Nucleus accumbens (tissue), 56 donors: Measurements from ENCODE around the gene ZNF891.

Source experiments
- DNase-seq, 56 donors: peaks; one replicate each; lab custom pipeline; 2025; lab: John Stamatoyannopoulos, UW

ZNF891 gene

DNA sequence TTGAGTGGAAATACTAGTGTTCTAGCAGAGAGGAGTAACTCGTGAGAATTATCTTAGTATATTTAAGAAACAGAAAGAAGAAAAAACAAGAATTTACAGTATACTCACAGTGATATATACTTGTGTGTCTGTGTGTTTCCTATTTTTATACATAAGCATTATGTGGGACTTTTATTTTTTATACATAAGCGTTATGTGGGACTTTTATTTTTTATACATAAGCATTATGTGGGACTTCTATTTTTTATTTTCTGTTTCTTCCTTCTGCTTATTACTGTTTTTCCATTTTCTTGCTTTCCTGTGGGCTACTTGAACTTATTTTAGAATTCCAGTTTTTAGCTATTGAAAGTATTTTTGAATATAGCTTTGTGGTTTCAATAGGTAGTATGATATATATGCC is 56.2 kb downstream of the ZNF891 start:
- no peak for DNase-seq

DNA sequence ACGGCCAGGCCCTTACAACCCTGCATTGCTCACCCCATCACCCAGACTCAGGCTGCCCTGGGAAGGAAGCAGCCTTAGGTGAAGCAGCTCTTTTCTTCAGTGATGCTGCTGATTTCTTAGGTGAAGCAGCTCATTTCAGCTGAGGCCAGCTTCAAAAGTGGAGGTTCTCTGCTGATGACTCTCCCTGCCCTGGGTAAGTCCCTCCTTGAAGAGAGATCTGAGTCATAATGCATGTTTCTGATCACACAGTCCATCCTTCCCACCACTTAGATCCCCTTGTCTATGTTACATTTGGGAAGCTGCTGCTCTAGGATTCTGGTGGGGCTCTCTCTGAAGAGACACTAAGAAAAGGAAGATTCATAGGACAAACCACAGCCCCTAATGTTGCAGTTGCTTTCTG is 66.5 kb downstream of the ZNF891 start:
- no peak for DNase-seq

DNA sequence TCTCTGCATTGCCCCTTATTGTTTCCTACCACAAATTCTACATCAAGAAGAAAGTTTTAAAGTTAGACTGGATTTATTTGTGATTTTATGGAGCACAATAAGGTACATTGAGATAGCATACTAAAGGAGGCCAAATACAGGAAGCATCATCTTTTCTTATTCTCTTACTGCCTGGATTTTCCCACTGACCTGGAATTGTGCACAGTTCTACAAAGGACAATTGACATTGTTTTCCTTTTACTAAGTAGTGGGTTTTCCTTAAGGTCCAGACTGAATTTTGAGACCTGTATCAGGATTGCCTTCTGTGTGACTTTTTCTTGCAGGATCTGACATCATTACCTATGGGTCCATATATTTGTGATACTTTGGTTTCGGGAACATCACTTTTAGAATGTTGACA is 68.1 kb downstream of the ZNF891 start:
- DNase-seq: no peak

DNA sequence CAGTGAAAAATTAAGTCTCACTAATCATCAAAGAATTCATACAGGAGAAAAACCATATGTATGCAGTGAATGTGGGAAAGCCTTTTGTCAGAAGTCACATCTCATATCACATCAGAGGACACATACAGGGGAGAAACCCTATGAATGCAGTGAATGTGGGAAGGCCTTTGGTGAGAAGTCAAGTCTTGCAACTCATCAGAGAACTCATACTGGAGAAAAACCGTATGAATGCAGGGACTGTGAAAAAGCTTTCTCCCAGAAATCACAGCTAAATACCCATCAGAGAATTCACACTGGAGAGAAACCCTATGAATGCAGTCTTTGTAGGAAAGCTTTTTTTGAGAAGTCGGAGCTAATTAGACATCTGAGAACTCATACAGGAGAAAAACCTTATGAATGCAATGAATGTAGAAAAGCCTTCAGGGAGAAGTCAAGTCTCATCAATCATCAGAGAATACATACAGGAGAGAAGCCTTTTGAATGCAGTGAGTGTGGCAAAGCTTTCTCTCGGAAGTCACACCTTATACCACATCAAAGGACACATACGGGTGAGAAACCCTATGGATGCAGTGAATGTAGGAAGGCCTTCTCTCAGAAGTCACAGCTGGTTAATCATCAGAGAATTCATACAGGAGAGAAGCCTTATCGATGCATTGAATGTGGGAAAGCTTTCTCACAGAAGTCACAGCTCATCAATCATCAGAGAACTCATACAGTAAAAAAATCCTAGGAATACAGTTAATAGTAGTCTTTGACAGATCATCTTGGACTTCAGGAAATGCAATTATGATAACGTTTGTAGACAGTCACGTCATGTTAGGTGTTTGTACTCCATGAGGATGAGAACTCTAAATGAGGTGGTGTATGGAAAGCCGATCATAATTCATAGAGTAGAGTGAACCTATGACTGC is 71.6 kb downstream of the ZNF891 start:
- DNase-seq: no peak

DNA sequence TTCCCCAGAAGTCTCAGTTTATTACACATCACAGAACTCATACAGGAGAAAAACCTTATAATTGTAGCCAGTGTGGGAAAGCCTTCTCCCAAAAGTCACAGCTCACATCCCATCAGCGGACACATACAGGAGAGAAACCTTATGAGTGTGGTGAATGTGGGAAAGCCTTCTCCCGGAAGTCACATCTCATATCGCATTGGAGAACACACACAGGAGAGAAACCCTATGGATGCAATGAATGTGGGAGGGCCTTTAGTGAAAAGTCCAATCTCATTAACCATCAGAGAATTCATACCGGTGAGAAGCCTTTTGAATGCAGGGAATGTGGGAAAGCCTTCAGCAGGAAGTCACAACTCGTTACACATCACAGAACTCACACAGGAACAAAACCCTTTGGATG is 72.6 kb downstream of the ZNF891 start:
- DNase-seq: no peak
